GM12864 (cell line): ENCODE data around the gene NINJ1.
"Not testable (repeated sequence)": the region's sequence is repeated elsewhere in the genome, so short reads cannot be mapped to it uniquely, and the experiment has no call there.

Source experiments
- DNase-seq: peaks from one replicate; pipeline ENCODE4 v3.0.0-alpha.2; 2011; ENCODE audit warnings: low read depth
- H3K4me3 ChIP-seq: 2 replicates; pipeline ENCODE4 v1.5.1; 2011; ENCODE audit warnings: mild to moderate bottlenecking, low read depth, low read length, control low read depth
- CTCF ChIP-seq: IDR thresholded peaks from 2 replicates; pipeline ENCODE4 v1.5.1; 2011; ENCODE audit warnings: low read depth, mild to moderate bottlenecking, moderate library complexity, low read length, control low read depth, inconsistent platforms; ENCODE audit errors: missing control alignments

Gene NINJ1

GRCh38 chr9:93148721-93149120 lies 14.7 kb upstream of the NINJ1 start:
- no peak for TF ChIP-seq CTCF
- no peak for DNase-seq
- H3K4me3 ChIP-seq: no peak overlapping the region

GRCh38 chr9:93147632-93148031 lies 13.6 kb upstream of the NINJ1 start:
- no peak for TF ChIP-seq CTCF
- DNase-seq: no peak
- no peak overlapping the region for H3K4me3 ChIP-seq

GRCh38 chr9:93146696-93147095 lies 12.6 kb upstream of the NINJ1 start:
- not testable (repeated sequence) for H3K4me3 ChIP-seq, DNase-seq

GRCh38 chr9:93143830-93144530 lies 9.9 kb upstream of the NINJ1 start:
- DNase-seq: no peak
- no peak for TF ChIP-seq CTCF
- no peak overlapping the region for H3K4me3 ChIP-seq

- H3K4me3 ChIP-seq: no peak overlapping the region
- no peak for DNase-seq
- TF ChIP-seq CTCF: no peak
These were observed 7.9 kb upstream of the NINJ1 start for GRCh38 chr9:93141771-93142483.

- TF ChIP-seq CTCF: no peak
- DNase-seq: no peak
- H3K4me3 ChIP-seq: no peak overlapping the region
These were observed 5.5 kb upstream of the NINJ1 start for GRCh38 chr9:93139365-93140182.

GRCh38 chr9:93138171-93138764 lies 4.2 kb upstream of the NINJ1 start:
- DNase-seq: no peak
- no peak overlapping the region for H3K4me3 ChIP-seq
- TF ChIP-seq CTCF: no peak
